PC-3 (cell line): ENCODE measurements around the gene VSX1.

Source experiments
- EZH2 ChIP-seq: fragments of 300-600 bp; sonication (generic); IDR thresholded peaks from one replicate; pipeline ENCODE4 v1.6.1; 2017; ENCODE audit warnings: antibody characterized with exemption, mild to moderate bottlenecking, low read length; ENCODE audit not compliant: unreplicated experiment
- EZH2phosphoT487 ChIP-seq: fragments of 300-600 bp; sonication (generic); IDR thresholded peaks from 2 replicates; pipeline ENCODE4 v1.6.1; 2018; ENCODE audit warnings: mild to moderate bottlenecking, antibody characterized with exemption, low read length, borderline replicate concordance
- TF ChIP-seq, protein P1 (sequence below): fragments of 300-600 bp; sonication (generic); conservative IDR thresholded peaks from 2 replicates; pipeline ENCODE4 v1.5.1; 2017; ENCODE audit warnings: antibody characterized with exemption, low read depth, mild to moderate bottlenecking, low read length

GRCh38 chr20:25088267-25088666 is 6.3 kb upstream of the VSX1 start:
- TF ChIP-seq, protein P1, sequence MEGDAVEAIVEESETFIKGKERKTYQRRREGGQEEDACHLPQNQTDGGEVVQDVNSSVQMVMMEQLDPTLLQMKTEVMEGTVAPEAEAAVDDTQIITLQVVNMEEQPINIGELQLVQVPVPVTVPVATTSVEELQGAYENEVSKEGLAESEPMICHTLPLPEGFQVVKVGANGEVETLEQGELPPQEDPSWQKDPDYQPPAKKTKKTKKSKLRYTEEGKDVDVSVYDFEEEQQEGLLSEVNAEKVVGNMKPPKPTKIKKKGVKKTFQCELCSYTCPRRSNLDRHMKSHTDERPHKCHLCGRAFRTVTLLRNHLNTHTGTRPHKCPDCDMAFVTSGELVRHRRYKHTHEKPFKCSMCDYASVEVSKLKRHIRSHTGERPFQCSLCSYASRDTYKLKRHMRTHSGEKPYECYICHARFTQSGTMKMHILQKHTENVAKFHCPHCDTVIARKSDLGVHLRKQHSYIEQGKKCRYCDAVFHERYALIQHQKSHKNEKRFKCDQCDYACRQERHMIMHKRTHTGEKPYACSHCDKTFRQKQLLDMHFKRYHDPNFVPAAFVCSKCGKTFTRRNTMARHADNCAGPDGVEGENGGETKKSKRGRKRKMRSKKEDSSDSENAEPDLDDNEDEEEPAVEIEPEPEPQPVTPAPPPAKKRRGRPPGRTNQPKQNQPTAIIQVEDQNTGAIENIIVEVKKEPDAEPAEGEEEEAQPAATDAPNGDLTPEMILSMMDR: no peak
- no peak for TF ChIP-seq EZH2
- TF ChIP-seq EZH2phosphoT487: no peak
